A673 (cell line): ENCODE data around the gene TIPIN. TPM values are rescaled to one million over a fixed set of nuclear protein-coding genes. Genes with fewer than 3 reads are reported as not detected.
"Not testable (repeated sequence)": the region's sequence is repeated elsewhere in the genome, so short reads cannot be mapped to it uniquely, and the experiment has no call there.

ENCODE experiments used
- BruUV-seq: library from RNA; stranded (reverse); fragments of 400-500 nt; replicated peaks from 2 replicates; lab custom pipeline; 2021; lab: Mats Ljungman, UMichigan
- CTCF ChIA-PET: fragments of 300-600 bp; sonication (Branson Sonifier 250); formaldehyde crosslinking; loops from one replicate; lab custom pipeline; 2022; ENCODE audit warnings: antibody characterized with exemption; lab: Charles Lee
- POLR2A ChIA-PET: fragments of 300-600 bp; sonication (Branson Sonifier 250); formaldehyde crosslinking; loops from one replicate; lab custom pipeline; 2022; ENCODE audit warnings: antibody characterized with exemption; ENCODE audit not compliant: low non-redundant PET; lab: Charles Lee
- DNase-seq: peaks from one replicate; pipeline ENCODE4 v3.0.0-alpha.2; 2015; ENCODE audit warnings: low spot score
- H3K27ac ChIP-seq: fragments of 200-600 bp; sonication (generic); 2 replicates; pipeline ENCODE4 v1.5.1; 2016; ENCODE audit warnings: mixed run types, low read depth, mild to moderate bottlenecking, mixed read lengths, antibody characterized with exemption, low read length; ENCODE audit not compliant: poor library complexity, severe bottlenecking
- H3K27me3 ChIP-seq: fragments of 200-600 bp; sonication (generic); replicated peaks from 2 replicates; pipeline ENCODE4 v1.6.1; 2017; ENCODE audit warnings: mixed run types, low read depth, mild to moderate bottlenecking, mixed read lengths, antibody characterized with exemption, low read length; ENCODE audit not compliant: insufficient read depth, poor library complexity
- H3K36me3 ChIP-seq: fragments of 200-600 bp; sonication (generic); 2 replicates; pipeline ENCODE4 v1.6.1; 2016; ENCODE audit warnings: mixed run types, mild to moderate bottlenecking, mixed read lengths, antibody characterized with exemption, low read length; ENCODE audit not compliant: insufficient read depth, poor library complexity, severe bottlenecking
- H3K4me1 ChIP-seq: fragments of 200-600 bp; sonication (generic); 2 replicates; pipeline ENCODE4 v1.6.1; 2017; ENCODE audit warnings: mixed run types, mild to moderate bottlenecking, mixed read lengths, antibody characterized with exemption, low read length; ENCODE audit not compliant: insufficient read depth, poor library complexity, severe bottlenecking
- H3K4me3 ChIP-seq: fragments of 200-600 bp; sonication (generic); 2 replicates; pipeline ENCODE4 v1.5.1; 2016; ENCODE audit warnings: low read depth, mixed run types, mild to moderate bottlenecking, mixed read lengths, low read length; ENCODE audit not compliant: poor library complexity, severe bottlenecking
- H3K9me3 ChIP-seq: fragments of 200-600 bp; sonication (generic); 2 replicates; pipeline ENCODE4 v1.6.1; 2016; ENCODE audit warnings: mixed run types, low read depth, mild to moderate bottlenecking, mixed read lengths, antibody characterized with exemption, low read length; ENCODE audit not compliant: poor library complexity, severe bottlenecking
- EZH2 ChIP-seq: fragments of 200-600 bp; sonication (generic); IDR thresholded peaks from 2 replicates; pipeline ENCODE4 v1.6.1; 2017; ENCODE audit warnings: borderline replicate concordance, low read depth, mild to moderate bottlenecking, mixed read lengths, antibody characterized with exemption, low read length; ENCODE audit not compliant: poor library complexity, severe bottlenecking
- intact Hi-C: fragments of 100-400 bp; cut with micrococcal nuclease; formaldehyde crosslinking; loops from one replicate; pipeline ENCODE4 v1.10.0; 2022; ENCODE audit not compliant: unreplicated experiment
- total RNA-seq: library from RNA; stranded (reverse); gene quantifications from 2 replicates; pipeline ENCODE4 v1.2.3, GENCODE V29; 2021
- TF ChIP-seq, protein P1 (sequence below): fragments of 300-800, 200-600 bp; sonication (generic); conservative IDR thresholded peaks from 2 replicates; pipeline ENCODE4 v1.5.1; 2017; ENCODE audit warnings: low read depth, mild to moderate bottlenecking, antibody characterized with exemption, low read length, moderate library complexity, mixed read lengths

TIPIN gene
- total RNA-seq, 1 experiment from 2014 or later = 42.1 TPM

DNA sequence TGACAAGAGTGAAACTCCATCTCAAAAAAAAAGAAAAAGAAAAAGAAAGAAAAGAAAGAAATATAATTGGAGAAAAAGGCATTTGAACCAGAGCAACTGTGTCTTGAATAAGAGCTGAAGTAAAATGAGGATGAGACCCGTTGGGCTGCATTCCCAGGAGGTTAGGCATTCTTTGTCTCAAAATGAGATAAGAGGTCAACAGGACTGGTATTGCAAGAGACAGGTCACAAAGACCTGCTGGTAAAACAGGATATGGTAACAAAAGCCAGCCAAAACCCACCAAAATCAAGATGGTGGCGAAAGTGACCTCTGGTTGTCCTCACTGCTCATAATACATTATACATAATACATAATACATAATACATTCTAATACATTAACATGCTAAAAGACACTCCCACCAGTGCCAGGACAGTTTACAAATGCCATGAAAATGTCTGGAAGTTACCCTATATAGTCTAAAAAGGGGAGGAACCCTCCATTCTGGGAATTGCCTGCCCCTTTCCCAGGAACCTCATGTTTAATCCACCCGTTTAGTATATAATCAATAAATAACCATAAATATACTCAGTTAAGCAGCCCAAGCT is 8.6 kb upstream of the TIPIN start:
- BruUV-seq = no TSS peak
- H3K27ac ChIP-seq = no peak overlapping the region
- no peaks in the 10 kb centered on the region for H3K36me3 ChIP-seq
- CTCF ChIA-PET = no interaction called here
- H3K4me1 ChIP-seq = peaks cover 5% of the 10 kb centered on the region
- intact Hi-C loops = no loop called here
- no peaks in the 10 kb centered on the region for H3K9me3 ChIP-seq
- POLR2A ChIA-PET = no interaction called here
- H3K27me3 ChIP-seq = no peaks in the 10 kb centered on the region
- H3K4me3 ChIP-seq = no peak overlapping the region
- DNase-seq = no peak
- TF ChIP-seq, protein P1, sequence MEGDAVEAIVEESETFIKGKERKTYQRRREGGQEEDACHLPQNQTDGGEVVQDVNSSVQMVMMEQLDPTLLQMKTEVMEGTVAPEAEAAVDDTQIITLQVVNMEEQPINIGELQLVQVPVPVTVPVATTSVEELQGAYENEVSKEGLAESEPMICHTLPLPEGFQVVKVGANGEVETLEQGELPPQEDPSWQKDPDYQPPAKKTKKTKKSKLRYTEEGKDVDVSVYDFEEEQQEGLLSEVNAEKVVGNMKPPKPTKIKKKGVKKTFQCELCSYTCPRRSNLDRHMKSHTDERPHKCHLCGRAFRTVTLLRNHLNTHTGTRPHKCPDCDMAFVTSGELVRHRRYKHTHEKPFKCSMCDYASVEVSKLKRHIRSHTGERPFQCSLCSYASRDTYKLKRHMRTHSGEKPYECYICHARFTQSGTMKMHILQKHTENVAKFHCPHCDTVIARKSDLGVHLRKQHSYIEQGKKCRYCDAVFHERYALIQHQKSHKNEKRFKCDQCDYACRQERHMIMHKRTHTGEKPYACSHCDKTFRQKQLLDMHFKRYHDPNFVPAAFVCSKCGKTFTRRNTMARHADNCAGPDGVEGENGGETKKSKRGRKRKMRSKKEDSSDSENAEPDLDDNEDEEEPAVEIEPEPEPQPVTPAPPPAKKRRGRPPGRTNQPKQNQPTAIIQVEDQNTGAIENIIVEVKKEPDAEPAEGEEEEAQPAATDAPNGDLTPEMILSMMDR = no peak
- TF ChIP-seq EZH2 = no peak

GRCh38 chr15:66362776-66363175 is 6.3 kb upstream of the TIPIN start:
- ChIA-PET POLR2A (no interaction called here), CTCF (no interaction called here)
- no TSS peak for BruUV-seq
- no peaks in the 10 kb centered on the region for H3K36me3 ChIP-seq
- intact Hi-C loops = no loop called here
- H3K4me3 ChIP-seq = no peak overlapping the region
- DNase-seq = no peak
- no peaks in the 10 kb centered on the region for H3K4me1 ChIP-seq
- no peak overlapping the region for H3K27ac ChIP-seq
- no peaks in the 10 kb centered on the region for H3K9me3 ChIP-seq
- TF ChIP-seq, protein P1 = no peak
- no peak for TF ChIP-seq EZH2
- H3K27me3 ChIP-seq = no peaks in the 10 kb centered on the region

- POLR2A ChIA-PET = not testable (repeated sequence)
These were observed 5.4 kb upstream of the TIPIN start for GRCh38 chr15:66361745-66362460.

DNA sequence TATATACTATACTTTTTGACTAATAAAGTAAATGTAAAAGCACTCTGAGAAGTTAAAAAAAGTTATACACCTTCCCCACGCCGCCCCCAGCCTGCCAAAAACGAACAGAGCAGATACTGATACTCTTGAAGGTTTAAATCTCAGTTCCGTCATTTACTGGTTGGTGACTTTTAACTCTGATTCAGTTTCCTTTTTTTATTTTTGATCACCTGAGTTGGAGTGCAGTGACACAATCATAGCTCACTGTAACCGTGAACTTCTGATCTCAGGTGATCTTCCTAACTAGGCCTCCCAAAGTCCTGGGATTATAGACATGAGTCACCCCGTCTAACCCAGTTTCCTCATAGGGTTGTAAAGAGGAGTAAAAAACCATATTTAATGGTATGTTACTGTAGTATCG is 3.3 kb upstream of the TIPIN start:
- intact Hi-C loops = no loop called here
- Histone ChIP-seq H3K4me3 (no peak overlapping the region), H3K27me3 (no peaks in the 10 kb centered on the region), H3K36me3 (no peaks in the 10 kb centered on the region), H3K4me1 (peaks cover 7% of the 10 kb centered on the region), H3K27ac (no peak overlapping the region), H3K9me3 (no peaks in the 10 kb centered on the region)
- BruUV-seq = no TSS peak
- TF ChIP-seq, protein P1 = no peak
- no peak for TF ChIP-seq EZH2
- POLR2A ChIA-PET = no interaction called here
- CTCF ChIA-PET = no interaction called here
- DNase-seq = no peak

More at GRCh38 chr15:66361745-66362460, 5.4 kb upstream of the TIPIN start:
- BruUV-seq, DNase-seq, H3K36me3 ChIP-seq, CTCF ChIA-PET, H3K27ac ChIP-seq, H3K4me1 ChIP-seq, H3K9me3 ChIP-seq, H3K4me3 ChIP-seq, H3K27me3 ChIP-seq, intact Hi-C loops: not testable (repeated sequence)
